Natural killer cell (primary cell): ENCODE data around the gene LOXL1. TPM values are rescaled to one million over a fixed set of nuclear protein-coding genes. Genes with fewer than 3 reads are reported as not detected.

Experiments
- ATAC-seq, 3 donors: fragments of 150-1000 bp in 2 of 3; fragments of 200-7000 bp in 1 of 3; cut with Tn5 transposase; 1 replicate in 1 of 3; 2 replicates in 2 of 3; pipeline ENCODE4 v1.10.0; 2021; ENCODE audit warnings: mild to moderate bottlenecking in 2 of 3, moderate library complexity in 2 of 3
- DNase-seq, 2 donors: peaks; one replicate each; pipeline versions ENCODE4 v3.0.0 to v3.0.0-alpha.2; 2013 to 2021; ENCODE audit warnings: mixed read lengths in 1 of 2
- H3K27ac ChIP-seq: one replicate; pipeline ENCODE4 v1.5.1; 2013; ENCODE audit warnings: mild to moderate bottlenecking, low read length
- H3K27me3 ChIP-seq: one replicate; pipeline ENCODE4 v1.6.1; 2013; ENCODE audit warnings: low read length; ENCODE audit not compliant: control insufficient read depth, insufficient read depth
- H3K36me3 ChIP-seq: one replicate; pipeline ENCODE4 v1.6.1; 2013; ENCODE audit warnings: low read length; ENCODE audit not compliant: control insufficient read depth, insufficient read depth
- H3K4me1 ChIP-seq: one replicate; pipeline ENCODE4 v1.6.1; 2013; ENCODE audit warnings: low read length; ENCODE audit not compliant: control insufficient read depth, insufficient read depth
- H3K4me3 ChIP-seq: one replicate; pipeline ENCODE4 v1.5.1; 2013; ENCODE audit warnings: low read length
- H3K9me3 ChIP-seq: one replicate; pipeline ENCODE4 v1.6.1; 2013; ENCODE audit warnings: low read length; ENCODE audit not compliant: control insufficient read depth, insufficient read depth
- H3K27ac Mint-ChIP-seq, 2 donors: one replicate each; pipeline ENCODE4 v1.8.0; 2022; ENCODE audit warnings: mild to moderate bottlenecking in 2 of 2, mixed read lengths in 2 of 2, moderate library complexity in 1 of 2
- H3K27me3 Mint-ChIP-seq, 2 donors: one replicate each; pipeline ENCODE4 v1.8.0; 2022; ENCODE audit warnings: low read depth in 2 of 2, mixed read lengths in 2 of 2
- H3K36me3 Mint-ChIP-seq: one replicate; pipeline ENCODE4 v1.8.0; 2022; ENCODE audit warnings: mixed read lengths
- H3K4me1 Mint-ChIP-seq, 2 donors: one replicate each; pipeline ENCODE4 v1.8.0; 2022; ENCODE audit warnings: mixed read lengths in 2 of 2
- H3K4me3 Mint-ChIP-seq: one replicate; pipeline ENCODE4 v1.8.0; 2022; ENCODE audit warnings: mild to moderate bottlenecking, moderate library complexity, mixed read lengths
- H3K9me3 Mint-ChIP-seq, 2 donors: one replicate each; pipeline ENCODE4 v1.8.0; 2022; ENCODE audit warnings: mixed read lengths in 2 of 2
- WGBS: methylation state at CpG from one replicate; pipeline ENCODE4 v1.1.7; 2013; ENCODE audit warnings: missing lambda C conversion rate; ENCODE audit not compliant: insufficient coverage; 5-methylcytosine and 5-hydroxymethylcytosine counted together
- intact Hi-C: fragments of 100-400 bp; cut with micrococcal nuclease; formaldehyde crosslinking; loops from one replicate; pipeline ENCODE4 v1.14.2; 2022
- total RNA-seq, 4 donors: library from RNA; stranded (reverse); fragments of 120-200 nt in 1 of 4; gene quantifications; one replicate each; pipeline versions ENCODE4 v1.2.3 to v1.2.4, GENCODE V29; 2013 to 2022
- TF ChIP-seq, protein P1 (sequence below): fragments of 200-600 bp; IDR thresholded peaks from one replicate; pipeline ENCODE4 v1.8.0; 2022; ENCODE audit warnings: antibody characterized with exemption

LOXL1 gene
- total RNA-seq, 3 donors from 2014 or later (not counting 1 experiment from before 2014, with no cell fraction given), result 1.1 to 1.4 (median 1.3) TPM

DNA sequence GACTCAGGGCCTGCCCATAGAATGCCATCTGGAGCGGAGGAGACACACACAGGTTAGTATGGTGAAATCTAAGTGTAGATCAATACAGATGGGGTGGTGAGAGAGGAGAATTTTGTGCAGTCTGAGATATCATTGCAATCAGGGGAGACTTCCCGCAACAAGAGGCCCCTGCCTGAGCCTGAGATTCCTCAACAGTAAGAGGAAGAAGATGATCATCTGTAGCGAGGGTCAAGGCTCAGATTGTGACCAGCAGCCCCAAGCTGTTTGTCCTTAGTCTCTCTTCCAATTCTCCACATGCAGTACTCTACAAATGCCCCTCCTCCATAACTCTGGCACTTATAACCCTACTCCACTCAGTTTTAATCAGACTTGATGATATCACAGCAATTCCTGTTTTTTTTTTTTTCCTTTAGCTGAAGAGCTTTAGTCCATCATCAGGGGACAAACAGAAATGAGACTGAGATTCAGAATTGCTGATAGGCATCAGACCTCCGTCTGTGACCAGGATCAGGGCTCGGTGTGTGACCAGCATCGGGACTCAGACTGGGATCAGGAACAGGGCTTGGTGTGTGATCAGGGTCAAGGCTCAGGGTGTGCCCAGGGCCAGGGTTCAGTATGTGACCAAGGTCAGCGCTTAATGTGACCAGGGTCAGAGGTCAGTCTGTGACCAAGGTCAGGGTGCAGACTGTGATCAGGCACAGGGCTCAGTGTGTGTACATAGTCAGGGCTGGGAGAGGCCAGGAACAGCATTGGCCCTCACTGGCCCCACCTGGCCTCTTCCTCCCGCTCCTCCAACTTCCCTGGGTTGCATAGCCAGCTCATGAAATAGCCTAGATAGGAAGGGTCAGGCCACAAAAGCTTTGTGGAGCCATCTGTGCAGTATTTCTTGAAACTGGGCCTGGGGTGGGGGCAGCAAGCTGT, 14.1 kb downstream of the LOXL1 start:
- ATAC-seq (no peak), DNase-seq (no peak)
- no peaks in the 10 kb centered on the region for H3K27me3 ChIP-seq
- WGBS, result 84% methylated on average over 8 of the region's 8 CpGs
- intact Hi-C loops, result no loop called here
- Mint-ChIP-seq H3K4me3 (no peak overlapping the region), H3K4me1 (peaks cover 6 to 13% of the 10 kb centered on the region in 2 donors), H3K27ac (no peak overlapping the region), H3K9me3 (no peaks in the 10 kb centered on the region), H3K27me3 (no peaks in the 10 kb centered on the region), H3K36me3 (no peaks in the 10 kb centered on the region)
- H3K4me3 ChIP-seq, result no peak overlapping the region
- H3K4me1 ChIP-seq, result peaks cover 17% of the 10 kb centered on the region
- TF ChIP-seq, protein P1, sequence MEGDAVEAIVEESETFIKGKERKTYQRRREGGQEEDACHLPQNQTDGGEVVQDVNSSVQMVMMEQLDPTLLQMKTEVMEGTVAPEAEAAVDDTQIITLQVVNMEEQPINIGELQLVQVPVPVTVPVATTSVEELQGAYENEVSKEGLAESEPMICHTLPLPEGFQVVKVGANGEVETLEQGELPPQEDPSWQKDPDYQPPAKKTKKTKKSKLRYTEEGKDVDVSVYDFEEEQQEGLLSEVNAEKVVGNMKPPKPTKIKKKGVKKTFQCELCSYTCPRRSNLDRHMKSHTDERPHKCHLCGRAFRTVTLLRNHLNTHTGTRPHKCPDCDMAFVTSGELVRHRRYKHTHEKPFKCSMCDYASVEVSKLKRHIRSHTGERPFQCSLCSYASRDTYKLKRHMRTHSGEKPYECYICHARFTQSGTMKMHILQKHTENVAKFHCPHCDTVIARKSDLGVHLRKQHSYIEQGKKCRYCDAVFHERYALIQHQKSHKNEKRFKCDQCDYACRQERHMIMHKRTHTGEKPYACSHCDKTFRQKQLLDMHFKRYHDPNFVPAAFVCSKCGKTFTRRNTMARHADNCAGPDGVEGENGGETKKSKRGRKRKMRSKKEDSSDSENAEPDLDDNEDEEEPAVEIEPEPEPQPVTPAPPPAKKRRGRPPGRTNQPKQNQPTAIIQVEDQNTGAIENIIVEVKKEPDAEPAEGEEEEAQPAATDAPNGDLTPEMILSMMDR, result no peak
- H3K36me3 ChIP-seq, result no peaks in the 10 kb centered on the region
- H3K9me3 ChIP-seq, result no peaks in the 10 kb centered on the region
- H3K27ac ChIP-seq, result no peak overlapping the region

DNA sequence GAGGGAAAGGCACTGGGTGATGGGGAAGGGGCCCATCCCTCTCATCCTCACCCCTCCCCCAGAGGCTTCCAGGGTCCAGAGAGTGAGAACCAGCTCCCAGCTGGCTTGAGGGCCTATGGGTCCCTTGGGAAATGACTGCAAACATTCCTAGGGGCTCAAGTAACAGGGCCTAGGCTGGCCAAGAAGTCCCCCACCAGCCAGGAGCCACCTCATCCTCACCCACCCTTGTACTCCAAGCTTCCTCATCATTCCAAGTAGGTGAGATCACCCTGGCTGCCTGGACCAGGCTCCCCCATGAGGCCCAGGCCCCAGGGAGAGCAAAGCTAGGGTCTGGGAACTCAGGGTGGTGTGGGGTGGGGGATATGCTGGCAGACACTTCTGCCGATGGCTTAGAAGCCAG, 14.8 kb downstream of the LOXL1 start:
- Mint-ChIP-seq H3K36me3 (no peaks in the 10 kb centered on the region), H3K27me3 (peaks cover 0 to 2% of the 10 kb centered on the region in 2 donors), H3K27ac (no peak overlapping the region), H3K9me3 (no peaks in the 10 kb centered on the region), H3K4me1 (peaks cover 6 to 13% of the 10 kb centered on the region in 2 donors), H3K4me3 (no peak overlapping the region)
- Histone ChIP-seq H3K4me3 (no peak overlapping the region), H3K36me3 (no peaks in the 10 kb centered on the region), H3K9me3 (no peaks in the 10 kb centered on the region), H3K27me3 (no peaks in the 10 kb centered on the region), H3K4me1 (peaks cover 17% of the 10 kb centered on the region), H3K27ac (no peak overlapping the region)
- DNase-seq (no peak), ATAC-seq (no peak)
- WGBS, result no CpG with 5 or more reads among the region's 1 CpG
- TF ChIP-seq, protein P1, result no peak
- intact Hi-C loops, result no loop called here

DNA sequence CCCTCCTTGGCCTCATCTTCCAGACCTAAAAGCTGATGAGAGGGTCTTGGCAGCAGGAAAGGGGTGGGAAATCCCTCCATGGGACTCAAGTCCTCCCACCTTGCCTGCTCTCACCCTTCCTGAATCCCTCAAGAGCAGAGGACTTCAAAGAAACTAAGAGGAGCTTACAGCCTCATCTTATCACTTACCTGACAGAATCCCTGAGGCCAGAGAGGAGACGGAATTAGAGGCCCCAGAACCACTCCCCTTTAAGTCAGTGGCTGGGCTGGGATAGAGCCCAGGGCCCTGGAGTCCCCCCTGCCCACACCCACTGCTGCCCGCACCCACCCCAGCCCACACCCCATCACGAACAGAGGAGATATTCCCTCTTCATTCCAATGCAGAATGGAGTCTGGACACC, 15.2 kb downstream of the LOXL1 start:
- TF ChIP-seq, protein P1, result no peak
- DNase-seq (no peak), ATAC-seq (no peak)
- Histone ChIP-seq H3K4me1 (peaks cover 17% of the 10 kb centered on the region), H3K36me3 (no peaks in the 10 kb centered on the region), H3K27me3 (no peaks in the 10 kb centered on the region), H3K4me3 (no peak overlapping the region), H3K9me3 (no peaks in the 10 kb centered on the region), H3K27ac (no peak overlapping the region)
- Mint-ChIP-seq H3K4me3 (no peak overlapping the region), H3K27me3 (peaks cover 0 to 2% of the 10 kb centered on the region in 2 donors), H3K36me3 (no peaks in the 10 kb centered on the region), H3K4me1 (peaks cover 6 to 13% of the 10 kb centered on the region in 2 donors), H3K9me3 (no peaks in the 10 kb centered on the region), H3K27ac (peak overlapping the region in 1 of 2 donors; percentile 47)
- intact Hi-C loops, result no loop called here
- WGBS, result 74% methylated on average over 1 of the region's 3 CpGs
